CD4-positive, alpha-beta memory T cell (primary cell): ENCODE measurements around the gene SPHKAP. TPM values are rescaled to one million over a fixed set of nuclear protein-coding genes. Genes with fewer than 3 reads are reported as not detected.

ENCODE experiments used
- CTCF ChIA-PET: fragments of 350-600 bp; sonication (Branson Sonifier 250); formaldehyde crosslinking; loops from one replicate; lab custom pipeline; 2021; ENCODE audit warnings: inconsistent platforms; ENCODE audit not compliant: partially characterized antibody; lab: Charles Lee
- POLR2A ChIA-PET: fragments of 350-600 bp; sonication (Branson Sonifier 250); formaldehyde crosslinking; loops from one replicate; lab custom pipeline; 2021; ENCODE audit not compliant: partially characterized antibody; lab: Charles Lee
- DNase-seq, 5 donors: peaks; one replicate each; pipeline versions ENCODE4 v3.0.0 to v3.0.0-alpha.2; 2020 to 2022; ENCODE audit warnings: mixed read lengths in 1 of 5
- H3K27ac ChIP-seq: one replicate; pipeline ENCODE4 v1.7.0; 2013; ENCODE audit warnings: low read depth, low read length
- H3K27me3 ChIP-seq: 2 replicates; pipeline ENCODE4 v1.7.0; 2013; ENCODE audit warnings: mild to moderate bottlenecking, low read length, moderate library complexity; ENCODE audit not compliant: insufficient read depth
- H3K36me3 ChIP-seq: 2 replicates; pipeline ENCODE4 v1.7.0; 2013; ENCODE audit warnings: mild to moderate bottlenecking, low read length, moderate library complexity; ENCODE audit not compliant: insufficient read depth
- H3K4me1 ChIP-seq: 2 replicates; pipeline ENCODE4 v1.7.0; 2013; ENCODE audit warnings: mild to moderate bottlenecking, low read length, moderate library complexity; ENCODE audit not compliant: insufficient read depth
- H3K4me3 ChIP-seq, 2 donors: one replicate each; pipeline ENCODE4 v1.7.0; 2013; ENCODE audit warnings: low read length in 2 of 2, mild to moderate bottlenecking in 1 of 2
- H3K9me3 ChIP-seq, 2 donors: one replicate each; pipeline ENCODE4 v1.7.0; 2013; ENCODE audit warnings: low read length in 2 of 2, control low read depth in 1 of 2; ENCODE audit not compliant: control insufficient read depth in 1 of 2
- H3K27ac Mint-ChIP-seq, 7 donors: one replicate each; pipeline ENCODE4 v1.8.0; 2020 to 2021; ENCODE audit warnings: mixed read lengths in 7 of 7, mild to moderate bottlenecking in 6 of 7, inconsistent platforms in 3 of 7, moderate library complexity in 3 of 7
- H3K27me3 Mint-ChIP-seq, 2 donors: one replicate each; pipeline ENCODE4 v1.8.0; 2020 to 2021; ENCODE audit warnings: mixed read lengths in 2 of 2
- H3K36me3 Mint-ChIP-seq, 2 donors: one replicate each; pipeline ENCODE4 v1.8.0; 2020 to 2021; ENCODE audit warnings: mixed read lengths in 2 of 2, inconsistent platforms in 1 of 2, mild to moderate bottlenecking in 1 of 2
- H3K4me1 Mint-ChIP-seq, 4 donors: one replicate each; pipeline ENCODE4 v1.8.0; 2020 to 2021; ENCODE audit warnings: mixed read lengths in 4 of 4, mild to moderate bottlenecking in 1 of 4
- H3K4me3 Mint-ChIP-seq, 8 donors: one replicate each; pipeline ENCODE4 v1.8.0; 2020 to 2021; ENCODE audit warnings: mixed read lengths in 8 of 8, mild to moderate bottlenecking in 7 of 8, moderate library complexity in 6 of 8, inconsistent platforms in 3 of 8
- H3K9me3 Mint-ChIP-seq, 8 donors: one replicate each; pipeline ENCODE4 v1.8.0; 2020 to 2021; ENCODE audit warnings: mixed read lengths in 8 of 8, mild to moderate bottlenecking in 5 of 8, inconsistent platforms in 3 of 8, moderate library complexity in 1 of 8
- intact Hi-C: fragments of 100-400 bp; cut with micrococcal nuclease; formaldehyde crosslinking; loops from one replicate; pipeline ENCODE4 v1.15.1; 2023
- polyA plus RNA-seq, 2 donors: library from polyadenylated mRNA; unstranded; fragments of 300-500 nt; fragmentation: Illumina TruSeq; gene quantifications; one replicate each; pipeline ENCODE4 v1.2.3, GENCODE V29; 2021
- total RNA-seq, 2 experiments: library from RNA; stranded (reverse); gene quantifications; one replicate each; pipeline ENCODE4 v1.2.3, GENCODE V29; 2021

Gene SPHKAP
- total and polyA plus RNA-seq, 4 experiments from 2014 or later: not detected

DNA sequence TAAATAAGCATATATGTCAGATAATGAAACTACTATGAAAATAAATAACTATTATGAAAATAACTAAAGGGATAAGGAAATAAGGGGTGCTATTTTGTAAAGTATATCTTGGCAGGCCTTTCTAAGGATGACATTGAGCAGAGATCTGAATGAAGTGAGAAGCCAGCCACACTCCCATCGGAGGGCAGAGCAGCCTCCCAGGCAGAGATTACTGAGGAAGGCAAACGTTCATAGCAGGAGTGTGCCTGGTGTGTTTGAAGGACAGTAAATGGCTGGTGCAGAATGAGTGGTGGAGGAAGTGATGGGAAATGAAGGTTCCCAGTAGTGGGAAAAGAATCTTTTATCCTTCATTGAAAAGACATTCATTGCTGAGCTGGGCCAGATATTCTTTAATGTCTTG lies 62.5 kb downstream of the SPHKAP start:
- Mint-ChIP-seq H3K27me3 (no peaks in the 10 kb centered on the region), H3K4me1 (no peaks in the 10 kb centered on the region), H3K4me3 (no peak overlapping the region), H3K27ac (no peak overlapping the region), H3K9me3 (peaks cover 0 to 4% (median 1%) of the 10 kb centered on the region in 8 donors), H3K36me3 (no peaks in the 10 kb centered on the region)
- no peaks in the 10 kb centered on the region for H3K4me1 ChIP-seq
- no peak overlapping the region for H3K4me3 ChIP-seq
- no peaks in the 10 kb centered on the region for H3K27me3 ChIP-seq
- ChIA-PET POLR2A (no interaction called here), CTCF (no interaction called here)
- DNase-seq: no peak
- H3K36me3 ChIP-seq: no peaks in the 10 kb centered on the region
- no peaks in the 10 kb centered on the region for H3K9me3 ChIP-seq
- no peak overlapping the region for H3K27ac ChIP-seq
- intact Hi-C loops: no loop called here

- Mint-ChIP-seq H3K27me3 (no peaks in the 10 kb centered on the region), H3K36me3 (no peaks in the 10 kb centered on the region), H3K4me3 (no peak overlapping the region), H3K27ac (no peak overlapping the region), H3K9me3 (peaks cover 0 to 5% (median 3%) of the 10 kb centered on the region in 8 donors), H3K4me1 (no peaks in the 10 kb centered on the region)
- H3K27me3 ChIP-seq: no peaks in the 10 kb centered on the region
- POLR2A ChIA-PET: no interaction called here
- no peak overlapping the region for H3K4me3 ChIP-seq
- no peaks in the 10 kb centered on the region for H3K4me1 ChIP-seq
- no peaks in the 10 kb centered on the region for H3K36me3 ChIP-seq
- H3K27ac ChIP-seq: no peak overlapping the region
- intact Hi-C loops: no loop called here
- CTCF ChIA-PET: no interaction called here
- no peak for DNase-seq
- no peaks in the 10 kb centered on the region for H3K9me3 ChIP-seq
These were observed 73.6 kb downstream of the SPHKAP start for GRCh38 chr2:228107846-228108245.

DNA sequence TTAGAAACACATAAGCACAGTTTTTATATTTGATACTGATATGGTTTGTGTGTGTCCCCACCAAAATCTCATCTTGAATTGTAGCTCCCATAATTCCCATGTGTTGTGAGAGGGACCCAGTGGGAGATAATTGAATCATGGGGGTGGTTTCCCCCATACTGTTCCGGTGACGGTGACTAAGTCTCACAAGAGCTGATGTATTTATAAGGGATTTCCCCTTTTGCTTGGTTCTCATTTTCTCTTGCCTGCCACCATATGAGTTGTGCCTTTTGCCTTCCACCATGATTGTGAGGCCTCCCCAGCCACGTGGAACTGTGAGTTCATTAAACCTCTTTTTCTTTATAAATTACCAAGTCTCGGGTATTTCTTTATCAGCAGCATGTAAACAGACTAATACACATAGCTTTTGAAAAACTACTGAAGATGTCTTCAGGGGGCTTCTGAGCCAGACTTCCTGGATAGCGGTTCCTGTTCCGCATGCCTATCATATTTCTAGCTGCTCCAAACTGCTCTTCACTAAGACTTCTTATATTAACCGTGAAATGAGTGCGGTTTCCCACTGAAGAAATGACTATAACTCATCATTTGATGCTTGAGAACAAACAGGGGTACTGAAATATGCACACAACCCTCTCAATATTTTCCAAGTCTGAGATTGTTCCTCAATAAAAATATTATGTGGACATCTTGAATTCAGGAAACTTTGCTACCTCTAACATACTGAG lies 75.8 kb downstream of the SPHKAP start:
- CTCF ChIA-PET: no interaction called here

GRCh38 chr2:228104215-228104614 lies 77.3 kb downstream of the SPHKAP start:
- intact Hi-C loops: no loop called here
- H3K36me3 Mint-ChIP-seq: no peaks in the 10 kb centered on the region
- no peak overlapping the region for H3K4me3 Mint-ChIP-seq
- ChIA-PET CTCF (no interaction called here), POLR2A (no interaction called here)
- peaks cover 5 to 17% (median 10%) of the 10 kb centered on the region in 8 donors for H3K9me3 Mint-ChIP-seq
- Histone ChIP-seq H3K36me3 (no peaks in the 10 kb centered on the region), H3K27ac (no peak overlapping the region), H3K9me3 (no peaks in the 10 kb centered on the region), H3K27me3 (no peaks in the 10 kb centered on the region), H3K4me1 (no peaks in the 10 kb centered on the region), H3K4me3 (no peak overlapping the region)
- no peak for DNase-seq
- H3K4me1 Mint-ChIP-seq: no peaks in the 10 kb centered on the region
- no peak overlapping the region for H3K27ac Mint-ChIP-seq
- H3K27me3 Mint-ChIP-seq: no peaks in the 10 kb centered on the region

More for the DNA sequence above, 75.8 kb downstream of the SPHKAP start:
- Mint-ChIP-seq H3K27ac (no peak overlapping the region), H3K9me3 (peaks cover 2 to 8% (median 4%) of the 10 kb centered on the region in 8 donors), H3K4me1 (no peaks in the 10 kb centered on the region), H3K36me3 (no peaks in the 10 kb centered on the region), H3K27me3 (no peaks in the 10 kb centered on the region), H3K4me3 (no peak overlapping the region)
- intact Hi-C loops: no loop called here
- Histone ChIP-seq H3K36me3 (no peaks in the 10 kb centered on the region), H3K27ac (no peak overlapping the region), H3K4me1 (no peaks in the 10 kb centered on the region), H3K4me3 (no peak overlapping the region), H3K9me3 (no peaks in the 10 kb centered on the region), H3K27me3 (no peaks in the 10 kb centered on the region)
- POLR2A ChIA-PET: no interaction called here
- DNase-seq: no peak

DNA sequence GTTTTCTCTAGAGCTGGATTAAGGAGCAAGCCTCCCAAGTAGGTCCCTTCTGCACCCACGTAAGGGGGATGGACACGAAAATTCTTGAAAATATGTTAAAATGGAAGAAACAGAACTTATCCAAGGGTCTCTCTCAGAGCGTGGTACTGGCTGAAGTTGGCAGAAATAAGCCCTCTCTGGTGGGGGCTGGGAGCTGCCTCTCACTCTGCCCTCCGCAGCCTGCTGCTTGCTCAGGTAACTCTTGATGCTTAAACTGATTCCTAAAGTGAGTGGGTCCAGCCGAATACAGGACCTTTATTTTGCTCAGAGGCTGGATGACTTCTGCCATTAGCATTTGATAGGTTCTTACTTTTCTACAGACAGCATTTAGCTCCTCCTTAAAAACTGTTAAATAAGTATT lies 78.1 kb downstream of the SPHKAP start:
- no peak overlapping the region for H3K4me3 ChIP-seq
- intact Hi-C loops: no loop called here
- peaks cover 5 to 23% (median 14%) of the 10 kb centered on the region in 8 donors for H3K9me3 Mint-ChIP-seq
- H3K36me3 ChIP-seq: no peaks in the 10 kb centered on the region
- H3K4me1 ChIP-seq: no peaks in the 10 kb centered on the region
- no peaks in the 10 kb centered on the region for H3K4me1 Mint-ChIP-seq
- ChIA-PET CTCF (no interaction called here), POLR2A (no interaction called here)
- H3K9me3 ChIP-seq: no peaks in the 10 kb centered on the region
- no peak overlapping the region for H3K27ac ChIP-seq
- no peaks in the 10 kb centered on the region for H3K27me3 ChIP-seq
- no peaks in the 10 kb centered on the region for H3K27me3 Mint-ChIP-seq
- DNase-seq: no peak
- no peaks in the 10 kb centered on the region for H3K36me3 Mint-ChIP-seq
- H3K27ac Mint-ChIP-seq: no peak overlapping the region
- H3K4me3 Mint-ChIP-seq: no peak overlapping the region

- Mint-ChIP-seq H3K4me3 (no peak overlapping the region), H3K27me3 (no peaks in the 10 kb centered on the region), H3K27ac (no peak overlapping the region), H3K9me3 (peaks cover 5 to 23% (median 14%) of the 10 kb centered on the region in 8 donors), H3K36me3 (no peaks in the 10 kb centered on the region), H3K4me1 (no peaks in the 10 kb centered on the region)
- Histone ChIP-seq H3K27me3 (no peaks in the 10 kb centered on the region), H3K9me3 (no peaks in the 10 kb centered on the region), H3K36me3 (no peaks in the 10 kb centered on the region), H3K4me3 (no peak overlapping the region), H3K27ac (no peak overlapping the region), H3K4me1 (no peaks in the 10 kb centered on the region)
- intact Hi-C loops: no loop called here
- ChIA-PET CTCF (no interaction called here), POLR2A (no interaction called here)
- no peak for DNase-seq
These were observed 78.5 kb downstream of the SPHKAP start for GRCh38 chr2:228102949-228103348.

DNA sequence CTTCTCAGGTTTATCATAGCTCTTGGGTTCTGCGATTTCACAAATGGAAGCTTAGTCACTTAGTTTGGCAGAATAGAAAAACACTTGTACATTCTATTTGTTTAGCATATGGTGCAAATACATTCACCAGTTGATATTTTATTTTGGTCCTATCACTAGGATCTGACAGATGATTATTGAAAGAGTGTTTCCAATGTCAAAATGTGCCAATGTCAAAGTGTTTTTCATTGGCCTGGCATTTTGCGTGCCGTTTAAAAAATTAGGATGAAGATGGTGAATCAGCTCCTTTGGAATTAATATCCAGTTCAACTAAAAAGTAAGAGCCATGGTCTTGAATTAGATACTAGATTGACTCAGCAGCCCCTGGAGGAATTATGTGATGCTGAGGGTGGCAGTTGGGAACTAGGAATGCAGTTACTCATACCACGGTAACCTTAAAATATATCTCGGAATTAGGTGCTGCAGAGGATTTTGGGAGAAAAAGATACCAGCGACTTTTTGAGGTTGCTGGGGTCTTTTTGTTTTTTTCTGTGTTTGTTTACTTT lies 87.0 kb downstream of the SPHKAP start:
- Histone ChIP-seq H3K9me3 (no peaks in the 10 kb centered on the region), H3K36me3 (no peaks in the 10 kb centered on the region), H3K4me1 (no peaks in the 10 kb centered on the region), H3K27me3 (no peaks in the 10 kb centered on the region), H3K27ac (no peak overlapping the region), H3K4me3 (no peak overlapping the region)
- no peaks in the 10 kb centered on the region for H3K4me1 Mint-ChIP-seq
- H3K4me3 Mint-ChIP-seq: no peak overlapping the region
- CTCF ChIA-PET: no interaction called here
- DNase-seq: no peak
- no peak overlapping the region for H3K27ac Mint-ChIP-seq
- intact Hi-C loops: no loop called here
- POLR2A ChIA-PET: no interaction called here
- no peaks in the 10 kb centered on the region for H3K36me3 Mint-ChIP-seq
- no peaks in the 10 kb centered on the region for H3K27me3 Mint-ChIP-seq
- peaks cover 0 to 26% (median 8%) of the 10 kb centered on the region in 8 donors for H3K9me3 Mint-ChIP-seq
